Stimulated activated CD8-positive, alpha-beta memory T cell treated with anti-CD3 and anti-CD28 coated beads, Interleukin-7, amount 100 ng/mL, for 48 hours (primary cell): ENCODE results near the gene MAPK12.

Source experiments
- DNase-seq, 2 donors: peaks; one replicate each; pipeline ENCODE4 v3.0.0-alpha.2; 2020; ENCODE audit warnings: low read depth in 1 of 2; ENCODE audit errors: extremely low read depth in 1 of 2

The MAPK12 gene

GRCh38 chr22:50261615-50262459 lies at the start of gene MAPK12:
MAPK12 (minus strand) TSS chr22:50261683; CDS start chr22:50261509, 174 bp downstream.
- no peak for DNase-seq

- DNase-seq: no peak
Measured at GRCh38 chr22:50310949-50311444, 49.5 kb upstream of the MAPK12 start.

GRCh38 chr22:50310031-50310722 lies 48.7 kb upstream of the MAPK12 start:
- DNase-seq: no peak

GRCh38 chr22:50309601-50309991 lies 48.1 kb upstream of the MAPK12 start:
- no peak for DNase-seq

- no peak for DNase-seq
Measured at GRCh38 chr22:50308986-50309600, 47.6 kb upstream of the MAPK12 start.

GRCh38 chr22:50308597-50308935 lies 47.1 kb upstream of the MAPK12 start:
- no peak for DNase-seq

GRCh38 chr22:50307890-50308596 lies 46.6 kb upstream of the MAPK12 start:
- DNase-seq: no peak

- peak in 1 of 2 donors; percentile 26 for DNase-seq
Measured at GRCh38 chr22:50306753-50307749, 45.6 kb upstream of the MAPK12 start, which contains the start of gene PLXNB2. PLXNB2 (minus strand) TSS chr22:50307646; CDS start chr22:50290584, 17,062 bp downstream.

GRCh38 chr22:50305923-50306566 lies 44.6 kb upstream of the MAPK12 start:
- no peak for DNase-seq

- DNase-seq: no peak
Measured at GRCh38 chr22:50305393-50305922, 44.0 kb upstream of the MAPK12 start.

GRCh38 chr22:50304528-50305392 lies 43.3 kb upstream of the MAPK12 start:
- DNase-seq: no peak

- no peak for DNase-seq
Measured at GRCh38 chr22:50303848-50304527, 42.5 kb upstream of the MAPK12 start.

- no peak for DNase-seq
Measured at GRCh38 chr22:50303515-50303847, 42.0 kb upstream of the MAPK12 start.

GRCh38 chr22:50302564-50302963 lies 41.1 kb upstream of the MAPK12 start:
- no peak for DNase-seq

- no peak for DNase-seq
Measured at GRCh38 chr22:50302041-50302541, 40.6 kb upstream of the MAPK12 start.

- DNase-seq: no peak
Measured at GRCh38 chr22:50301581-50301991, 40.1 kb upstream of the MAPK12 start.

GRCh38 chr22:50300620-50301257 lies 39.3 kb upstream of the MAPK12 start:
- DNase-seq: no peak
